HepG2 (cell line): ENCODE measurements around the gene PLA1A. TPM values are rescaled to one million over a fixed set of nuclear protein-coding genes. Genes with fewer than 3 reads are reported as not detected.

Source experiments
- E2F2 ChIP-seq: sonication (generic); formaldehyde crosslinking; IDR thresholded peaks from 2 replicates; pipeline ENCODE4 v1.4.0; 2020; ENCODE audit warnings: missing genetic modification reagents, borderline replicate concordance
- GMEB1 ChIP-seq: sonication (generic); formaldehyde crosslinking; IDR thresholded peaks from 2 replicates; pipeline ENCODE4 v1.5.1; 2020; ENCODE audit warnings: missing genetic modification reagents, mild to moderate bottlenecking, borderline replicate concordance
- GTF3A ChIP-seq: sonication (generic); formaldehyde crosslinking; conservative IDR thresholded peaks from 2 replicates; pipeline ENCODE4 v1.4.0; 2020; ENCODE audit warnings: mild to moderate bottlenecking, missing genetic modification reagents
- HCFC1 ChIP-seq: fragments of 150-350 bp; IDR thresholded peaks from 2 replicates; pipeline ENCODE4 v1.6.1; 2014; ENCODE audit warnings: low read depth, low read length
- RERE ChIP-seq: IDR thresholded peaks from 2 replicates; pipeline ENCODE4 v1.6.1; 2016; ENCODE audit warnings: low read depth, missing genetic modification reagents, missing compliant biosample characterization
- RFXAP ChIP-seq: sonication (generic); formaldehyde crosslinking; IDR thresholded peaks from 2 replicates; pipeline ENCODE4 v1.4.0; 2020; ENCODE audit warnings: missing genetic modification reagents, borderline replicate concordance
- ZNF230 ChIP-seq: sonication (generic); formaldehyde crosslinking; IDR thresholded peaks from 2 replicates; pipeline ENCODE4 v1.4.0; 2020; ENCODE audit warnings: mild to moderate bottlenecking, missing genetic modification reagents
- ZNF276 ChIP-seq: sonication (generic); formaldehyde crosslinking; IDR thresholded peaks from 2 replicates; pipeline ENCODE4 v1.4.0; 2020; ENCODE audit warnings: mild to moderate bottlenecking, low read depth, missing genetic modification reagents
- ZNF598 ChIP-seq: sonication (generic); formaldehyde crosslinking; IDR thresholded peaks from 2 replicates; pipeline ENCODE4 v1.5.1; 2020; ENCODE audit warnings: mild to moderate bottlenecking, missing genetic modification reagents, borderline replicate concordance
- polyA plus RNA-seq, 8 experiments: library from polyadenylated mRNA; depleted of rRNA in 3 of 8; stranded (reverse) in 7 of 8; unstranded in 1 of 8; fragments of >200 nt; fragmentation: Illumina TruSeq in 4 of 8; extraction: Trizol in 4 of 8; gene quantifications; 2 replicates each; pipeline versions ENCODE4 v1.2.1 to v1.2.3, GENCODE V29; 2011 to 2016; ENCODE audit warnings: low read depth in 4 of 8, missing spikeins in 1 of 8, mixed read lengths in 1 of 8; ENCODE audit not compliant: insufficient read depth in 1 of 8
- total RNA-seq, 5 experiments: library from RNA; depleted of rRNA; stranded (reverse); fragments of >200 nt; fragmentation: Illumina TruSeq; extraction: Trizol; gene quantifications; 2 replicates each; pipeline ENCODE4 v1.2.3, GENCODE V29; 2016; ENCODE audit warnings: low read depth in 1 of 5

The PLA1A gene
- total and polyA plus RNA-seq, 2 of the 13 experiments (the other 11 are each of a cell fraction or from before 2014, with no cell fraction given) = 0.11 to 0.18 TPM

GRCh38 chr3:119632829-119633228 is 35.1 kb downstream of the PLA1A start (continued):
- TF ChIP-seq RERE (CRISPR knock-in tag) (no peak), ZNF598 (CRISPR knock-in tag) (no peak), ZNF230 (CRISPR knock-in tag) (no peak), HCFC1 (no peak), GTF3A (no peak), E2F2 (CRISPR knock-in tag) (no peak), ZNF276 (CRISPR knock-in tag) (no peak), GMEB1 (no peak), RFXAP (CRISPR knock-in tag) (no peak)
